GM10847 (cell line): Measurements from ENCODE around the gene TTC7B.

Experiments
- POLR2A ChIP-seq: IDR thresholded peaks from 2 replicates; pipeline ENCODE4 v1.6.1; 2011; ENCODE audit not compliant: insufficient read length; ENCODE audit errors: extremely low read depth

TTC7B gene

GRCh38 chr14:90552465-90553297, 263.5 kb downstream of the TTC7B start:
- TF ChIP-seq POLR2A, result no peak

DNA sequence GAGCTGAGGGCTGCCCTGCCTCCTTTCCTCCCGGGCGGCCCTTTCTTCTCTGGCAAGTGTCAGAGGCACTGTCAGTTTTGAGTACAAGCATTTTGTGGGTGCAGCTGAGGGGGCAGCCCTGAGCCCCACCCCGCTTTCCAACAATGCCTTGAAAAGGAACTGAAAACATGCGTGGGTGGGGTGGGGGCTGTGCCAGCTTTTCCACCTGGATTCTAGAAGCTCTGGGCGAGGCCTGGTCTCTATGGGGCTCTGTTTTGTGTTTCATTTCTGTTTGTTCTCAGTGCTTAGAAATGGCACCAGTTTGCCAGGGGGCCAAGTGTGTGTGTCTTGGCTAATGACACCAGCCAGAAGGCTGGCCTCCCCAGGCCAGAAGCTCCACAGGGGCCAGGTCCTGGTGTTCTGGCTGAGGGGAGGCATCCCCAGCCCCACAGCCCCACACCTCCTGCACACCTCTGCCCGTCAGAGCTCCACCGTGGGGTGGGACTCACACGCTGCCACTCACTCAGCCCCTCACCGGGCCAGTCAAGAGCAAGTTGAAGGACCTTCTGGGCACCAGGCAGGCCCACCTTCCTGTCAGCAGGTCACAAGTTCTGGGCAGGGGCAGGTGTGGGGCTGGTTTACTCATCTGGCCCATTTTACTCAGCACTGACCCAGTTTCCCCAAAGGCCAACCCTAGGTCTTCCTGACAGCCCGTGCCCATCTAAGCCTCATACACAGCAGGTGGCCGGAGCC, 264.3 kb downstream of the TTC7B start:
- no peak for TF ChIP-seq POLR2A

GRCh38 chr14:90551070-90551704, 265.0 kb downstream of the TTC7B start:
- TF ChIP-seq POLR2A, result no peak

GRCh38 chr14:90549794-90550641, 266.2 kb downstream of the TTC7B start:
- no peak for TF ChIP-seq POLR2A

DNA sequence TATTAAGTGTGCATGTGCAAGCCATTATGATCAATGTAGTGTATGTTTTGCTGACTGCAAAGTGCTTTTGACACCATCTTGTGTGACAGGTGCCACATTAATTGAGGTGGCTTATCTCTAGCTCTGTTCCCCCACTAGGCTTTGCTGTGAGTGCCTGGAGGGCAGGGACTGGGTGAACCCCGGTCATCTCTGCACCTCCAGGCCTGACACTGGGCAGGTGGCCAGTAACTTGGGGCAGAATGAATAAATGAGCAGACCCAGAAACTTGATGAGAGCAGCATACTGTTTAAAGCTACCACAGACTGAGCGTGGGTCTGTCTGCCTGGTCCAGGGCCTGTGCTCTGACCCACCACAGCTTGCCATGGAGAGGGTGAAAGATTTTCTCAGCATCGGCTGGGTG, 267.8 kb downstream of the TTC7B start:
- TF ChIP-seq POLR2A, result no peak

GRCh38 chr14:90547968-90548367, 268.3 kb downstream of the TTC7B start:
- no peak for TF ChIP-seq POLR2A

DNA sequence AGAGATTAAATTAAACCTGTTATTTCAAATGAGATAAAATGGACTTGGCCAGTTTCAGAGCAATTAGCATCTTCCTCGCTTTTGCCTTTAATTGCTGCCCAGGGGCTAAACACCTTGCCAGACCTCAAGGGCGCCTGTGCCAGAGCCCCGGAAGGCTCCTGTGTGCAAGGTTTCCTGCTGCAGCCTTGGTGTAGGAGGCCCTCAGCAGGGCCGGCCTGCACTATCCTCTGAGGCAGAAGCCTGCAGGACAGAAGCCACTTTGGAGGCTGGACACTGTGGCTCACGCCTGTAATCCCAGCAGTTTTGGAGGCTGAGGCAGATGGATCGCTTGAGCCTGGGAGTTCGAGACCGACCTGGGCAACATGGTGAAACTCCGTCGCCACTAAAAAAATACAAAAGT, 269.0 kb downstream of the TTC7B start:
- TF ChIP-seq POLR2A, result no peak

- TF ChIP-seq POLR2A, result no peak
These were observed 269.5 kb downstream of the TTC7B start for GRCh38 chr14:90546767-90547166.

DNA sequence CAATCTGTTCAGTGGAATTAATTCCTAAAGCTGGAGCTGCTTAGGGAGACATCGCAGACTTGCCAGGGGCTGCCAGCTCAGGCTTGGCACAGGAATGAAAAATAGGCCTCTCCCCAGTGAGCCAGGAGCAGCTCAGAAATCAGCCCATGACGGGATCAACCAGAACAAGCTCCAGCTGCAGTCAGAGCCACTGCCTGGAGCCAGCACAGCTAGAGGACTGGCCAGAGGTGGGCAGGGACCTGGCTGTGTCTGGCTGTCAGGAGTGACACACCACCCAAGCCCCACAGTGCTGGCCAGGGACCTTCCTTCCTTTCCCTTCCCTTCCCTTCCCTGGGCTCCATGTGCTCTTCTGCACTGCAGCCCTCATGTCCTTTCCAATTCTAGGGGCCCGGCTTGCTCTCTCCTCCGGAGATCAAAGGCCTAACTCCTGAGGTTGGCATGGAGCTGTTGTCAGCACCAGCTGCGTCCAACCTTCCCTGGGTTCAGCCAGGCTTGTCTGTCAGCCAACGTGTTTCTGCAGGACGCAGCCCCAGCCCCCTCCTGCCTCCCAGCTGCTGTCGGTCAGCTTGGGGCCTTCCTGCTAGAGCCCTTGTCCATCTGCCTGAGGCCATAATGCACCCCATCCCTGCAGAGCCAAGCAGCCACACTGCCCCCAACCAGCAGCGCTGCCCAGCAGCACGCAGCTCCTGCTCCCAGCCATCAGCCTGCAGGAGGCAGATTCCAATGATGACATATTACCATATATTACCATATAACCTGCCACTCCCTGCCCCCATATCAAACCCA, 270.1 kb downstream of the TTC7B start:
- no peak for TF ChIP-seq POLR2A

- no peak for TF ChIP-seq POLR2A
These were observed 270.8 kb downstream of the TTC7B start for GRCh38 chr14:90545382-90545781.

DNA sequence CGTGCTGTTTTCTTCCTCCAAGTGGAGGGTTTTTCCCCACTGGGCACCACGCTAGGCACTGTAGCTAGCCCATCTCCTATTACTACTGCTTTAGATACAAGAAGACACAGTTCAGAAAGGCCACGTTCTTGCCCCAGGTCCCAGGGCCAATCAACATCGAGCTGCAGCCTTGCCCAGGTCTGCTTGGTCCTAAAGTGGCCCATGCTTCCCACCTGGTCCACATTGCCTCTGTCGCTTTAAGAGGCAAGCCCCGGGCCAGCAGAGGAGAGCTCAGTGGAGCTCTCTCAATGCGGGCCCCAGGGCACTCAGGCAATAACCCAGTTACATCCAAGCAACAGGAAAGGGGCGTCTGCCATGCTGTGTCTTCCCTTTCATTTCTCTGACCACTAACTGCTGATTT, 271.3 kb downstream of the TTC7B start:
- TF ChIP-seq POLR2A, result no peak

GRCh38 chr14:90544566-90544965, 271.7 kb downstream of the TTC7B start:
- TF ChIP-seq POLR2A, result no peak

- TF ChIP-seq POLR2A, result no peak
These were observed 272.4 kb downstream of the TTC7B start for GRCh38 chr14:90543876-90544275.

- TF ChIP-seq POLR2A, result no peak
These were observed 275.1 kb downstream of the TTC7B start for GRCh38 chr14:90541076-90541634.
